CD4-positive, alpha-beta T cell treated with Interleukin-2 at 100 ng/mL for 4 hours (primary cell): ENCODE data around the gene FMNL2.
"Not testable (repeated sequence)": the region's sequence is repeated elsewhere in the genome, so short reads cannot be mapped to it uniquely, and the experiment has no call there.

Source experiments
- DNase-seq: peaks from one replicate; pipeline ENCODE4 v3.0.0-alpha.2; 2020; ENCODE audit warnings: low spot score

The FMNL2 gene

DNA sequence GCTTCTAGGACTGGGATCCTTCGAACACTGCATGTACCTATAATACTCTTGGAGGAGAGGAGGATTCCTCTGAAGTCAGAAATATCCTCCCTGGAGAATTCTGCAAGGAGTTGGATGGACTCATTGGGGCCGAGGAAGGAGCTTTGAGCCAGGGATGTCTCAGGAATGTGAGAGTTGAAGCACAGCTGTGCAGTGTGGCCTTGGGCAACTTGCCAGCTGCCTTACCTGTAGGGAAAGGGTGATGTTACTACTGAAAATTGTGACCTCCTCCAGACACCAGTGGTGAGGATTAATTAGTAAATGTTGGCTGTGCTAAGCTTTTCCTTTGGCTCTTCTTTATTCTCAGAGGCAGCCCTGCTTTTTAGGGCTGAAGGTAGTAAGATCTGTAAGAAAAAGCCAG lies 41.4 kb downstream of the FMNL2 start:
- no peak for DNase-seq

DNA sequence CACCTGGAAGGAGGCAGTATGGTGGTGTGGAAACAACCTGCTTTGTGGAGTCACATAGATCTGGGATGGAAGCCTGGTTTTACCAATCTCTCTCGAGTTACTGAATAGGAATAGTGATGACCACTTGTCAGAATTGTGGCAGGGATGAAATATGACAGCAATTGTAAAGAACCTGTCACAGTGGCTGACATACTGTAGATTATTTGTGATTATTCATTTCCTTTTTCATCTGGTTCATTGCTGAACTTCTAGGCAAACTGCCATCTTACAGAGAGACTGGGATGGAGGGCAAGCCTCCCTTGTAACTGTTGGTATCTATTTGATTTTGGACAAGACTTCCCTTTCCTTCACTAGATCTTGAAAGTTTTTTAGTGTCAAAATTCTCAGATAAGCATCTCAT lies 42.0 kb downstream of the FMNL2 start:
- no peak for DNase-seq

DNA sequence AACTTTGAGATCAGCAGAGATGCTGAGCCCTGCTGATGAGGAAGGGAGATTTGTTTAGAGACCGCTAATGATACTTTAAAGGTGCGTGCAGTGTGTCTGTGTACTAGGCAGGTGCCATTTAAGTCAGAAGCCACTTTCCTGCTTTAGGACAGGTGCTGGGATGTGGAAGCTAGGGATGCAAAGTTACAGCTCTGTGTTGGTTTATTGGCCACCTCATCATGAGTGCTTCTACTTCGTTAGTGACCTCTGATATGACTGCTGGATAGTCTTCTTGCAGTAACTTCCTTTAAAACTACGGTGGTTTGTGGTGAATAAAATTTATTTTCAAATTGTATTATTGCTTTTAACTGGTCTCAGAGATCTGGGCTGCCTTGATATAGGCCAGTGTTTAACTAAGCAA lies 44.1 kb downstream of the FMNL2 start:
- no peak for DNase-seq

DNA sequence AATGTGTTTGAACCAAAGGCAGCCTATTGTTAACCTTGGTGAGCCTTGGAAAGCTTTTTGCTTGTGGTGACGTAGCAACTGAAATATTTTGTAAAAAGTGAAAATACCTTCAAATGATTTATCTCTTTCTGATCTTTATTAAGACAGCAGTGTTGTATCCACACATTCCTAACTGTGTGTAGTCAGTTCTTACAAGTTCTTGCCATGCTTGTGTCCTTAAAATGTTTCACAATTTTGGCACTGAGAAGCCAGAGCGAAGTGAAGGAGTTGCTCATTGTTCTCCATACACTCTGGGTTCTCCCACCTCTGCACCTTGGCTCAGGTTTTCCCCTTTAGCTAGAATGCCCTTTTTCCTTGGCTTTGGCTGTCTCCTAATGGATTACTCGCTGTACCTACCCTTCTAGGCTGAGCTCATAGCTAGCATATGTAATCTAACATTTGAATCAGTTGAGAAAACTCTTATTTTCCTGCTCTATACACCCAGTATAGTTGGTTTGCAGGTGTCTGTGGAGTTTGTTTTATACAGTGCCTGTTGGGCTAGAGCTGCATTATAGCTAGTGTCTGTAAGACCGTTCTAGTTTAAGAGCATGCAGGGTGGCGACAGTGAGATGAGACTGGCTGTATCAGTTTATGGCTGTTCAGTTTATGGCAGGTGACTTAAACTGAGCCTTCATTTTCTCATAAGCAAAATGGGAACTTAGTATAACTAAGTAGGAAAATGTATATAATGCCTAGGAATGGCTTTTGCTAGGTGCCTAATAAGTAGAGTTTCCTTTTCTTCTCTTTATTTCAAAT lies 45.5 kb downstream of the FMNL2 start:
- no peak for DNase-seq

DNA sequence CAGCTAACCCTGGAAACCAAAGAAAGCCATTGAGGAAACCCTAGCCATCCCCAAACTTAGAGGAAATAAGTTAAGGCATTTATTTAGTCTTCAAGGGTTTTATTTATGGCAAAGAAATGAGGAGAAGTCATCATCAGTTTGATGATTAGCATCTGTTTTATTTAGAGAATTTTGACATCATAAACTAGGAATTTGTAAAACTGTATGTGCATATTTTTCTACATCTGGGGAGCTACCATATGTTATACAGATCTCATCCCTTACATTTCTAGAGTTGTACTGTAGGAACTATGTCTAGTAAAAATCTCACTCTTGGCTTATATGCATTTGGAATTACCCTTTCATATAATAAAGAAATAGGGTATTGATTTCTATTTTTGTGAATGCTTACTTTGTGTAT lies 48.7 kb downstream of the FMNL2 start:
- no peak for DNase-seq

DNA sequence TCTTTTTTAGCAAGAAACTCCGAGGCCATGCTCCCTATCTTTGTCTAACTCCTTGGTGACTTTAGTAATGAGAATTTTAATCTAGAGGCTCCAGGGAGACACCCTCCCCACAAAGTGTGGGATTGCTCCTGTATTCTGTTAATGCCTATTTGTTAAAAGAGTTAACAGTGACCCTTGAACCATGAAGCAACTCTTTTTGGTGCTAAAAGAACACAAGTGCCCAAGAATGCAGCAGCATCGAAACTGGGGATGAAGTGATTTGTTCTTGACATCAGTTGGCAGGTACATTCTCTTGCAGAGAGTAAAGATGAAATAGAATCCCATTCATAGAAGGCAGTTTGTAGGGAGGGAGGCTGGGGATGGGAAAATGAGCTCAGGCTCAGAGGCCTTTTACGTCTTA lies 50.0 kb downstream of the FMNL2 start:
- no peak for DNase-seq

DNA sequence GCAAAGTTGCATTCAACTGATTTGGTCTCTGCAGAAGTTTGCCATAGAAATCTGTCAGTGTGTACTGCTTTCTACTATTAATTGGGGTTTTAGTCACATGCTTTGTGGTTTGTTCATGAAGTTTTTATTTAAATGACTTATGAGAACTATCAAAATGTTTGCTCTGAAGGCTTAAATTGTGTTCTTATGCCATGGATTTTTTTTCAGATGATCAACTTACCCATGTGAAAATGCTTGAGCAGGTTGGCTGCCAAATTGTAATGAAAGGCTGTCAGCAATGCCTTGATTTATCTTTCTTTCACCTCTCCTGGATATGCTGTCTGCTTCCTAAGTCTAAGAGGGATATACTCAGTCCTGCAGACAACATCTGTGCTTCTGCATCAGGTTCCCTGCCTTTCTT lies 50.7 kb downstream of the FMNL2 start:
- no peak for DNase-seq

DNA sequence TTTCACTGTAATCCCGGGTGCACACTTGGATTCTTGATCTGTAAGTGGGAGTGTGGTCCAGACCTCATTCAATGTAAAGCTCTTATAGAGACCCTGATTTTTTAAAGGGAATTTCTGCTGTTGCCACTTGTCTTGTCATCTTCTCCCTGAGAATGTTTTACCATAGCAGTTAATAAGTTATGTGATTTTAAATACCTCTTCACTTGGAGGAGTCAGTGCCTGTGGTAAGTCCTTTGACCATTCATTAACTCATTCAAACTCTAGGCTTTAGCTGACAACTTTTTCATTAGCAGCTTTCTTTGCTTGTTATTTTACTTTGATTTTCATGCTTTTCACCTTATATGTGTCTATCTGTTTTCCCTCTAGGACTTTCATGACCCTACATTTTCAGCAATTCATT lies 51.3 kb downstream of the FMNL2 start:
- no peak for DNase-seq

DNA sequence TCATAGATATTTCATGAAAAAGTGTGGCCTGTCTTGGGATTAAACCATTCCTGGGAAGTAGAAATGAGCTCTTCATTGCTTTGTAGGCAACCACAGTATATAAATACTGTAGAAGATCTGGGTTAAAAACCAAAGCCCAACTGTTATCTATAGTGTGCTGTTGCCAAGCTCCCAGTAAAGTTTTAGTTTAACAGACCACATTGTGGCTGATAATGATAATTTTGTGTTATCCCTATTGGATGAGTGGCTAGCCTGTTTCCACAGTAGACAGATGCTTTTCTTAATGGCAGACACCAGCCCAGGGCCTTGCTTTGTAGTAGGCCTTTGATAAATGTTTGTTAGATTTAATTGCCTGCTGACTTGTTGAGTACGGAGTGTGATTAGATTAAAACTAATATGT lies 52.1 kb downstream of the FMNL2 start:
- DNase-seq: no peak

DNA sequence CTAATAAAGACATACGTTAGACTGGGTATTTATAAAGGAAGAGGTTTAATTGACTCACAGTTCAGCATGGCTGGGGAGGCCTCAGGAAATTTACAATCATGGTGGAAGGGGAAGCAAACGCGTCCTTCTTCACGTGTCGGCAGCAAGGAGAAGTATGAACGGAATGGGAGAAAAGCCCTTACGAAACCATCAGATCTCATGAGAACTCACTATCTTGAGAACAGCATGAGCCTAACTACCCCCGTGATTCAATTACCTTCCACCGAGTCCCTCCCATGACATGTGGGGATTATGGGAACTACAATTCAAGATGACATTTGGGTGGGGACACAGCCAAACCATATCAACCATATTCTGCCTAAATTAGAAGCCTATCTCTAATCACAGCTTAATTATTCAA lies 53.3 kb downstream of the FMNL2 start:
- not testable (repeated sequence) for DNase-seq

GRCh38 chr2:152389483-152389882 lies 54.5 kb downstream of the FMNL2 start:
- no peak for DNase-seq

- DNase-seq: no peak
Observed at GRCh38 chr2:152390837-152391236, 55.9 kb downstream of the FMNL2 start.

DNA sequence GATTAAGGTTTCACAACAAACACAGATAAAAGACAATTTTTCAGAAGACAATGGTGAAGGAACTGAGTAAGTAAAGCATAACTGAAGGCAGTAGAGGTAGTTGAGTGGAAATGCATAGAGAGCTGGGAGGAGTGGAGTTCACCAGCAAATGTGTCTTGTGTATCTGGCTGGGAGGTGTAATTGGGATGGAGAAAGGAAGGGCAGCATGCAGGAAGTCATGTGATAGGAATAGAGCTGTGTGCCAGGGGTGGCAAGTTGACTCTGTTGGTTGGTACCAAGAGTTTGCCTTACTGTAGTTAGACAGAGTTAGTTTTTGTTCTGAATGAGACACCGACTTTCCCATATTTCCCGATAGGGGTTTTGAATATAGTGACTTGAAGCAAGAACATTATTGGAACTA lies 56.3 kb downstream of the FMNL2 start:
- DNase-seq: no peak

DNA sequence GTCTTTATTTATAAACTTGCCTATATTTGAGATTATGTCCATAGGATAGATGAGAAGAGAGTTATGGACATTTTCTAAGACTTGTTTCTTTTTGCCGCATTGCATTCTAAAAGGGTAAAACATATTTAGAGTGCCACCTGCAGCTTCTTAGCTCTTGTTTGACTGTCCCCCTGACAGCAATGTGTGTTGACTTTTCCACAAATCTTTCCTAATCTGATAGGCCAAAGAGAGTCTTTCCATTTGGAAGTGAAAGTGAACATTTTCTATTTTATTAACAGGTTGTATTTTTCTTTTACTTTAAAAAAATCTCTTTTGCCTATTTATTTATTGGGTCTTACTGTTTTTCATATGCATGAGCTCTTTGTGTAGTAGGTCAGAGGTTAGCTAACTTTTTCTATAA lies 58.4 kb downstream of the FMNL2 start:
- no peak for DNase-seq

DNA sequence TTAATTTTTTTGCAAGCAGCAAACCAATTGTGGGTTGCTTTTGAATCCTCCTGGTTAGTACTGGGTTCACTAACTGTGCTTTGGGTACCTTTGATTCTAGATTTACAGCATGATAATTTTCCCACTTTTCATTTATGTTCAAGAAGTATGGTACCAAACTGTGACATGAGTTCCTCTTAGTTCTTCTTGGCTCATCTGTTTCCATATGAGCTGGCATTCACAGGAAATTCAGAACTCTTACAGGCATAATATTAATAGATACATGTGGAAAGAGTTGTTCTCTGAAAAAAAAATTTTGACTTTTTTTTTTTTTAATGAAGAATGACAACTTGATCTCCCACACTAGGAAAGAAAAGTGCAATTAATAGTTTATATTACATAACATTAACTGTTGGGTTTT lies 59.4 kb downstream of the FMNL2 start:
- DNase-seq: no peak

GRCh38 chr2:152395103-152395502 lies 60.1 kb downstream of the FMNL2 start:
- no peak for DNase-seq

GRCh38 chr2:152395572-152395971 lies 60.6 kb downstream of the FMNL2 start:
- no peak for DNase-seq

GRCh38 chr2:152396051-152396511 lies 61.1 kb downstream of the FMNL2 start:
- DNase-seq: no peak

DNA sequence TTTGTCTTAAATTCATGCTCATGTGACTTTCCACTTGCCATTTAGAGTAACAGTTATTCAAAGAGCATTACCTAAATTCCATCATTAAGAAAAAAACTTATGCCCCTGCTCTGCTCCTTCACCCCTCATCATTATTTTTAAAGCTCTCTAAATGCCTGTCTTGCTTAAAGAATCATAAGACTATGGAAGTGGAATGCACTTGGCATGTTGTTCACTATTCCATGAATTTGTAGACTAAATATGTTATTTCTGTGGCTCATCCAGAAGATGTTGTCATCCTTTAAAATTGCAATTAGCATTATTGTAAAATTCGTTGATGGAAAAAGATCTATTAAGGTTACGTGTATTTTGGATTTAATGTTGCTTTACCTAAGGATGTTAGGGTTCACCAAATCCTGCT lies 61.8 kb downstream of the FMNL2 start:
- no peak for DNase-seq

DNA sequence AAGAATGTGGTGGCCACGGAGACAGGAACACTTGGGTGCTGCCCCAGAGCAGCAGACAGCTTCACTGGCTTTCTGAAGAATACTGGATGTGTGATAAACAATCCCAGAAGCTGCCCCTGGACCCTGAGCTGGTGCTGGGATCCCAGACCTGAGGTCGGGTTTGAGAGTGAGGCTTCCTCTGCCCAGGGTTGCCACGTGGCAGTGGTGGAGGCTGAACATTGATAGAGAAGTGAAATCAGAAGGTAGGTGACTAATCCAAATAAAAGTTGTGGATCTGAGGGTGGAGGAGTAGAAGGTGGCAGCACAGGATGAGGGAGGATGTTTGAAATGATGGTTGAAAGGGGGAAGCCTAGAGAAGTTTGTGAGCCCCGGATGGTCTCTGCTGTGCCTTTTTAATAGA lies 64.0 kb downstream of the FMNL2 start:
- no peak for DNase-seq

- DNase-seq: no peak
Observed at GRCh38 chr2:152400607-152401214, 65.7 kb downstream of the FMNL2 start.

- DNase-seq: no peak
Observed at GRCh38 chr2:152402780-152403759, 68.1 kb downstream of the FMNL2 start.
